SH-SY5Y (cell line): Measurements from ENCODE around the gene CYP21A2.
"Not testable (repeated sequence)": the region's sequence is repeated elsewhere in the genome, so short reads cannot be mapped to it uniquely, and the experiment has no call there.

Experiments
- GATA2 ChIP-seq: IDR thresholded peaks from 2 replicates; pipeline ENCODE4 v1.6.1; 2011; ENCODE audit warnings: mild to moderate bottlenecking, low read depth, low read length
- GATA3 ChIP-seq: IDR thresholded peaks from 2 replicates; pipeline ENCODE4 v1.6.1; 2011; ENCODE audit warnings: low read depth, mild to moderate bottlenecking, low read length, moderate library complexity

CYP21A2 gene

GRCh38 chr6:32037598-32038524 is at the start of gene CYP21A2:
TSS of gene CYP21A2 (plus strand) at chr6:32038415. CDS start at chr6:32038423, 8 bp downstream.
- TF ChIP-seq GATA2, GATA3: not testable (repeated sequence)

GRCh38 chr6:32014547-32014946 is 23.7 kb upstream of the CYP21A2 start, which contains the start of gene C4B:
TSS of gene C4B (plus strand) at chr6:32014795. CDS start at chr6:32014846, 51 bp downstream.
- not testable (repeated sequence) for TF ChIP-seq GATA2, GATA3

GRCh38 chr6:32045811-32046449 is 7.7 kb downstream of the CYP21A2 start:
- no peak for TF ChIP-seq GATA2
- no peak for TF ChIP-seq GATA3

- TF ChIP-seq GATA2 (no peak), GATA3 (no peak)
These were observed 8.4 kb downstream of the CYP21A2 start for GRCh38 chr6:32046450-32047083.

GRCh38 chr6:32047084-32047478 is 8.9 kb downstream of the CYP21A2 start:
- no peak for TF ChIP-seq GATA2
- no peak for TF ChIP-seq GATA3

GRCh38 chr6:32047539-32047854 is 9.3 kb downstream of the CYP21A2 start:
- TF ChIP-seq GATA2 = no peak
- TF ChIP-seq GATA3 = no peak

GRCh38 chr6:32047855-32048766 is 9.9 kb downstream of the CYP21A2 start:
- TF ChIP-seq GATA2 = no peak

- TF ChIP-seq GATA2 = no peak
- TF ChIP-seq GATA3 = no peak
These were observed 12.3 kb downstream of the CYP21A2 start for GRCh38 chr6:32050562-32050961.

- TF ChIP-seq GATA3 (no peak), GATA2 (no peak)
These were observed 18.0 kb downstream of the CYP21A2 start for GRCh38 chr6:32056254-32056653.

- TF ChIP-seq GATA2 (no peak), GATA3 (no peak)
These were observed 19.8 kb downstream of the CYP21A2 start for GRCh38 chr6:32057966-32058365.

- TF ChIP-seq GATA2 (no peak), GATA3 (no peak)
These were observed 20.3 kb downstream of the CYP21A2 start for GRCh38 chr6:32058511-32058963.

- no peak for TF ChIP-seq GATA2
- TF ChIP-seq GATA3 = no peak
These were observed 22.9 kb downstream of the CYP21A2 start for GRCh38 chr6:32060966-32061655.

- TF ChIP-seq GATA2 = no peak
- TF ChIP-seq GATA3 = no peak
These were observed 26.5 kb downstream of the CYP21A2 start for GRCh38 chr6:32064706-32065105.
